BJ (cell line): ENCODE data around the gene DCAF10. TPM values are rescaled to one million over a fixed set of nuclear protein-coding genes. Genes with fewer than 3 reads are reported as not detected.
"Not testable (repeated sequence)": the region's sequence is repeated elsewhere in the genome, so short reads cannot be mapped to it uniquely, and the experiment has no call there.

Experiments used
- CTCF ChIA-PET: fragments of 350-600 bp; formaldehyde crosslinking; extraction: SDS; loops from one replicate; lab custom pipeline; 2021; ENCODE audit warnings: antibody characterized with exemption, inconsistent platforms; lab: Yijun Ruan, JAX
- POLR2A ChIA-PET: fragments of 300-600 bp; sonication (Branson Sonifier 250); formaldehyde crosslinking; extraction: SDS; loops from one replicate; lab custom pipeline; 2021; ENCODE audit warnings: antibody characterized with exemption; lab: Charles Lee
- DNase-seq: peaks from one replicate; pipeline ENCODE4 v3.0.0-alpha.2; 2011; ENCODE audit warnings: low read depth
- H3K27me3 ChIP-seq: 2 replicates; pipeline ENCODE4 v1.6.0; 2011; ENCODE audit warnings: low read length; ENCODE audit not compliant: control insufficient read depth, insufficient read depth
- H3K36me3 ChIP-seq: 2 replicates; pipeline ENCODE4 v1.5.1; 2011; ENCODE audit warnings: low read length; ENCODE audit not compliant: control insufficient read depth, insufficient read depth
- H3K4me3 ChIP-seq: 2 replicates; pipeline ENCODE4 v1.5.1; 2011; ENCODE audit warnings: low read depth, mild to moderate bottlenecking, control low read depth, low read length
- polyA minus RNA-seq: library from RNA; depleted of rRNA, polyadenylated mRNA; stranded (reverse); fragments of >200 nt; gene quantifications from 2 replicates; pipeline ENCODE4 v1.2.3, GENCODE V29; 2011; rRNA and poly(A)+ RNA removed
- polyA plus RNA-seq: library from polyadenylated mRNA; depleted of rRNA; stranded (reverse); fragments of >200 nt; gene quantifications from 2 replicates; pipeline ENCODE4 v1.2.3, GENCODE V29; 2011; rRNA removed
- TF ChIP-seq, protein P1 (sequence below): IDR thresholded peaks from 2 replicates; pipeline ENCODE4 v1.5.1; 2011; ENCODE audit warnings: low read depth, mild to moderate bottlenecking, control low read depth, inconsistent platforms, low read length, moderate library complexity; ENCODE audit not compliant: insufficient read depth

The DCAF10 gene, protein sequence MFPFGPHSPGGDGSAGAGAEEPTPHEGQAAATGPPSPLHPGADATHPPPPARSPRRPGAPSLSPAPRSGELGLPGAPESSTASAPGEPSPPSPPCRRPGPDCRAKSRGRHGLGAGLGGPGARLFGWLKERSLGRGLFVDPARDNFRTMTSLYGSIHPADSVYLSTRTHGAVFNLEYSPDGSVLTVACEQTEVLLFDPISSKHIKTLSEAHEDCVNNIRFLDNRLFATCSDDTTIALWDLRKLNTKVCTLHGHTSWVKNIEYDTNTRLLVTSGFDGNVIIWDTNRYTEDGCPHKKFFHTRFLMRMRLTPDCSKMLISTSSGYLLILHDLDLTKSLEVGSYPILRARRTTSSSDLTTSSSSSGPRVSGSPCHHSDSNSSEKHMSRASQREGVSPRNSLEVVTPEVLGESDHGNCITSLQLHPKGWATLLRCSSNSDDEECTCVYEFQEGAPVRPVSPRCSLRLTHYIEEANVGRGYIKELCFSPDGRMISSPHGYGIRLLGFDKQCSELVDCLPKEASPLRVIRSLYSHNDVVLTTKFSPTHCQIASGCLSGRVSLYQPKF
- polyA plus RNA-seq: 22.0 and 25.2 TPM in 2 replicates
- polyA minus RNA-seq: 25.0 and 35.5 TPM in 2 replicates

DNA sequence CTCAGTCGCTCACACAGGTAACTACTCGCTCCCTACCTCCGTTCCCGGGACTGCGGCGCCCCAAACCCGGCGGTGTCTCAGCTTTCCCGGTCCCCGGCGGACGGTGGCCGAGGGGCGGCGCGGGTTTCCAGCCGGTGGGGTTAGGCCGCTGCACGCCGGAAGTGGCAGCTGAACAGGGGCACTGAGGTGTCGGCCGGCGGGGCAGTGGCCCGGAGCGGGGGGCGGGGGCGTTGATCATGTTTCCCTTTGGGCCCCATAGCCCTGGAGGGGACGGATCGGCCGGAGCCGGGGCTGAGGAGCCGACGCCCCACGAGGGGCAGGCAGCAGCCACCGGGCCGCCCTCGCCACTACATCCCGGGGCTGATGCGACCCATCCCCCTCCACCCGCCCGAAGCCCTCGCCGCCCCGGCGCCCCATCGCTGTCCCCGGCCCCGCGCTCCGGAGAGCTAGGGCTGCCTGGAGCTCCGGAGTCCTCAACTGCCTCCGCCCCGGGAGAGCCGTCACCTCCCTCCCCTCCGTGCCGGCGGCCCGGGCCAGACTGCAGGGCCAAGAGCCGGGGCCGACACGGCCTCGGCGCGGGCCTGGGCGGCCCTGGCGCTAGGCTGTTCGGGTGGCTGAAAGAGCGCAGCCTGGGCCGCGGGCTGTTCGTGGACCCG is at the start of gene DCAF10:
Gene DCAF10, plus strand, starts transcription at position 167 of the 656 bp plus-strand sequence. Its CDS starts 70 bp downstream, at position 237.
- no peaks in the 10 kb centered on the region for H3K27me3 ChIP-seq
- no peaks in the 10 kb centered on the region for H3K36me3 ChIP-seq
- H3K4me3 ChIP-seq: peak within 1 kb of the TSS; percentile 55
- POLR2A ChIA-PET: interaction anchor here (0.6 to 0.7 kb wide), 3 partner anchors 16 to 170 kb away, joined by 12 to 17 read pairs (median 13); partner anchors contain the start of gene EXOSC3
- CTCF ChIA-PET: interaction anchor here (1.0 kb wide), 1 partner anchor 12 kb away, joined by 4 read pairs; no protein-coding TSS in a partner anchor
- DNase-seq: no peak
- TF ChIP-seq, protein P1, sequence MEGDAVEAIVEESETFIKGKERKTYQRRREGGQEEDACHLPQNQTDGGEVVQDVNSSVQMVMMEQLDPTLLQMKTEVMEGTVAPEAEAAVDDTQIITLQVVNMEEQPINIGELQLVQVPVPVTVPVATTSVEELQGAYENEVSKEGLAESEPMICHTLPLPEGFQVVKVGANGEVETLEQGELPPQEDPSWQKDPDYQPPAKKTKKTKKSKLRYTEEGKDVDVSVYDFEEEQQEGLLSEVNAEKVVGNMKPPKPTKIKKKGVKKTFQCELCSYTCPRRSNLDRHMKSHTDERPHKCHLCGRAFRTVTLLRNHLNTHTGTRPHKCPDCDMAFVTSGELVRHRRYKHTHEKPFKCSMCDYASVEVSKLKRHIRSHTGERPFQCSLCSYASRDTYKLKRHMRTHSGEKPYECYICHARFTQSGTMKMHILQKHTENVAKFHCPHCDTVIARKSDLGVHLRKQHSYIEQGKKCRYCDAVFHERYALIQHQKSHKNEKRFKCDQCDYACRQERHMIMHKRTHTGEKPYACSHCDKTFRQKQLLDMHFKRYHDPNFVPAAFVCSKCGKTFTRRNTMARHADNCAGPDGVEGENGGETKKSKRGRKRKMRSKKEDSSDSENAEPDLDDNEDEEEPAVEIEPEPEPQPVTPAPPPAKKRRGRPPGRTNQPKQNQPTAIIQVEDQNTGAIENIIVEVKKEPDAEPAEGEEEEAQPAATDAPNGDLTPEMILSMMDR: no peak

DNA sequence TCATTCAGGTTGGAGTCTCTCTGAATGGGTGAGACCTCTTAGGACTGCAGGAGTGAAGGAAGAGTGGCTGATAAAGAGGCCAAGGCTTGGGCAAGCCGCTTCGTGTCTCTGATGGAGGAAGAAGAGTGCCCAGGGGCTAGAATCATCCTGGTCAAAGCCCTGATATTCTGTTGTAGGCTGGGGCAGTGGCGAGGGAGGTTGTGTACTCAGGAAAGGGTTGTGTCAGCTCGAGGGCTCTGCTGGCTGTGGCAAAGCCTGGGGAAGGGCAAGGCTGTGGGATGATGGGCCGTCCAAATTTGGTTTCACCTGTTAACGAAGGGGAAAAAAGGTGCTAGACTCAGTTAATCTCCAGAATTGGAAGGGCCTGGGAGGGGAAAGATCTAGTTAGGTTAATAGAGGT is 49.4 kb upstream of the DCAF10 start:
- TF ChIP-seq, protein P1: no peak
- no peaks in the 10 kb centered on the region for H3K27me3 ChIP-seq
- CTCF ChIA-PET: no interaction called here
- POLR2A ChIA-PET: no interaction called here
- H3K4me3 ChIP-seq: no peak overlapping the region
- no peak for DNase-seq
- H3K36me3 ChIP-seq: no peaks in the 10 kb centered on the region

DNA sequence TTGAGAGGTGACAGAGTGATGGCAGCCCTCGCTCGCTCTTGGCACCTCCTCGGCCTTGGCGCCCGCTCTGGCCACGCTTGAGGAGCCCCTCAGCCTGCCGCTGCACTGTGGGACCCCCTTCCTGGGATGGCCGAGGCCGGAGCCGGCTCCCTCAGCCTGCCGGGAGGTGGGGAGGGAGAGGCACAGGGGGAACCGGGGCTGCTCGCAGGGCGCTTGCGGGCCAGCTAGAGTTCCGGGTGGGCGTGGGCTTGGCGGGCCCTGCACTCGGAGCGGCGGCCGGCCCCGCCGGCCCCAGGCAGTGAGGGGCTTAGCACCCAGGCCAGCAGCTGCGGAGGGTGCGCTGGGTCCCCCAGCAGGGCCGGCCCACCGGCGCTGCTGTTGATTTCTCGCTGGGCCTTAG is 48.9 kb upstream of the DCAF10 start:
- CTCF ChIA-PET, DNase-seq, H3K27me3 ChIP-seq, H3K36me3 ChIP-seq, POLR2A ChIA-PET, H3K4me3 ChIP-seq: not testable (repeated sequence)

DNA sequence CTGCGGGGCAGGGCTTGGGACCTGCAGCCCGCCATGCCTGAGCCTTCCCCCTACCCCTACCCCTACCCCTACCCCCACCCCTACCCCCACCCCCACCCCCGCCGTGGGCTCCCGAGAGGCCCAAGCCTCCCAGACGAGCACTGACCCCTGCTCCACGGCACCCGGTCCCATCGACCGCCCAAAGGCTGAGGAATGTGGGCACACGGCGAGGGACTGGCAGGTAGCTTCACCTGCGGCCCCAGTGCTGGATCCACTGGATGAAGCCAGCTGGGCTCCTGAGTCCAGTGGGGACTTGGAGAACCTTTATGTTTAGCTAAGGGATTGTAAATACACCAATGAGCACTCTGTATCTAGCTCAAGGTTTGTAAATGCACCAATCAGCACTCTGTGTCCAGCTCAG is 48.5 kb upstream of the DCAF10 start:
- H3K36me3 ChIP-seq, CTCF ChIA-PET, DNase-seq, H3K27me3 ChIP-seq, H3K4me3 ChIP-seq, POLR2A ChIA-PET: not testable (repeated sequence)

DNA sequence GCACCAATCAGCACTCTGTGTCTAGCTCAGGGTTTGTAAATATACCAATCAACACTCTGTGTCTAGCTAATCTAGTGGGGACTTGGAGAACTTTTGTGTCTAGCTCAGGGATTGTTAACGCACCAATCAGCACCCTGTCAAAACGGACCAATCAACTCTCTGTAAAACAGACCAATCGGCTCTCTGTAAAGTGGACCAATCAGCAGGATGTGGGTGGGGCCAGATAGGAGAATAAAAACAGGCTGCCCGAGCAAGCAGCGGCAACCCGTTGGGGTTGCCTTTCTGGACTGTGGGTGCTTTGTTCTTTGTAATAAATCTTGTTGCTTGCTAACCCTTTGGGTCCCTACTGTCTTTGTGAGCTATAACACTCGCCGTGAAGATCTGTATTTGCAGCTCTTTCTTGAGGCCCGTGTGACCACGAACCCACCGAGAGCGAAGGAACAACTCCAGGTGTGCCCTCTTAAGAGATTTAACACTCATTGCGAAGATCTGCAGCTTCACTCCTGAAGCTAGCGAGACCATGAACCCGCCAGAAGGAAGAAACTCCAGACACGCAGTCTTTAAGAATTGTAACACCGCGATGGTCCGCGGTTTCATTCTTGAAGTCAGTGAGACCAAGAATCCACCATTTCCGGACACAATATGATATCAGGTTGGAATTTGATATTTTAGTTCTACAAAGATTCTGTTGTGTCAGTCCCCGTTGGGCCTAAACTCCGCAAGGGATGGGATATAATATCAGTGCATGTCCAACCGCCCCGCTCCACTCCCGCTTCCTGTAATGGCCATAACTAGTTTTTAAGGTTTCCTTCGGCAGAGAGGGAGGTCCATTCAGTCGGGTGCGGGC is 47.7 kb upstream of the DCAF10 start:
- ChIA-PET POLR2A (no interaction called here), CTCF (no interaction called here)

More for the DNA sequence above, 47.7 kb upstream of the DCAF10 start:
- H3K27me3 ChIP-seq: no peaks in the 10 kb centered on the region
- no peak overlapping the region for H3K4me3 ChIP-seq
- H3K36me3 ChIP-seq: no peaks in the 10 kb centered on the region
- TF ChIP-seq, protein P1: no peak
- no peak for DNase-seq
